8988T (cell line): ENCODE data around the gene HDHD5.

Source experiments
- DNase-seq: peaks from one replicate; pipeline ENCODE4 v3.0.0; 2011

The HDHD5 gene

DNA sequence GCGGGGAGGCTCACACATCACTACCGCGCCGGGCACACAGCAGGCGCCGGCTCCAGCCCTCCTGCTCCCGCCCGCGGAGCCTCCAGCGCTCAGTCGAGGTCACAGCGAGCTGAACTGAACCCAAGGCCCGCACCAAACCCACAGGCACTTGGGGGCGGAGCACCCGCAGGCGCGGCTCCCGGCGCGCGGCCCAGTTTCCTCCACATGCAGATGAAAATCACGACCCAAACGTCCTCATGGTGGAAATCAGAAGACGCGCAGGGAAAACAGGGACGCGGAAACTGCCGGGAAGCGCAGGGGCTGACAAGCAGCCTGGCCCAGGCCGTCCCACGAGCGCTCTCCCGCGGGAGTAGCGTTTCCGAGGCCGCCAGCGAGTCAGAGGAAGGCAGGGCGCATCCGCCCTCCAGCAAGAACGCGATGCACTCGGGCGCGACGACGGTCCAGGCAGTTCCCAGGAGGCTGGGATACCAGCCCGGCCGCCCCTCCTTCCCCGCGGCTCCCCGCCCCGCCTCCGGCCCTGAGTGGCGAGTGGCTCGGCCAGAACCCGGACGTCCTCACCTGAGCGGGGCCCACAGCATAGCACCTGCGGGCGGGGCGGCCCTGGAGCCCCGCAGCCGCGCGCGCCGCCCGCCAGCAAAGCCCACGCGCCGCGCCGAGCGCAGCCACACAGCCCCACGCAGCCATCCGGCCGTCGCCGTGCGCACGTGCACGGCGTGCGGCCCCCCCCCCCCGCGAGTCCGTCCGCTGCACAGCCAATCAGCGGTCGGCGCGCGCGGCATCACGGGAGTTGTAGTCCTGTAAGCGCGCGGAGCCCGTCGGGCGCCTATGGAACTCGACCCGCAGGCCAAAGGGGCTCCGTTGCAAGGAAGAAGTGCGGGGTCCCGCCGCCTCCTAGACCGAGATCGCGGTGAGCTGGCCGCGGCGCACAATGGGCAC is at the start of gene HDHD5:
TSS of gene HDHD5 (minus strand) at position 710 of the 936 bp plus-strand sequence. CDS start at position 684, 26 bp downstream.
- peak; percentile 73 for DNase-seq

DNA sequence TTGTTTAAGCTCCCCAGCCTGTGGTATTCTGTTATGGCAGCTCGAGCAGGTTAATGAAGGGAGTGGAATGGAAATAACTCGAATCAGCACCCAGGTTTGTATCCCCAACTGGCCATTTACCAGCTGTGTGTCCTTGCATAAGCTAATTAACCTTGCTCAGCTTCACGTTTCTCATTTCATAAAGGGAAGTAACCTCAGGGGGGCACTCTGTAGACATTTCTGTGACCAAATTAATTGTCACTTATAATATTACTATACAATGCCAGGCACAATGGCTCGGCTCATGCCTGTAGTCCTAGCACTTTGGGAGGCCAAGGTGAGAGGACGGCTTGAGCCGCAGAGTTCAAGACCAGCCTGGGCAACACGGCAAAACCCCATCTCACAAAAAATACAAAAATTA is 46.4 kb upstream of the HDHD5 start:
- DNase-seq: no peak

DNA sequence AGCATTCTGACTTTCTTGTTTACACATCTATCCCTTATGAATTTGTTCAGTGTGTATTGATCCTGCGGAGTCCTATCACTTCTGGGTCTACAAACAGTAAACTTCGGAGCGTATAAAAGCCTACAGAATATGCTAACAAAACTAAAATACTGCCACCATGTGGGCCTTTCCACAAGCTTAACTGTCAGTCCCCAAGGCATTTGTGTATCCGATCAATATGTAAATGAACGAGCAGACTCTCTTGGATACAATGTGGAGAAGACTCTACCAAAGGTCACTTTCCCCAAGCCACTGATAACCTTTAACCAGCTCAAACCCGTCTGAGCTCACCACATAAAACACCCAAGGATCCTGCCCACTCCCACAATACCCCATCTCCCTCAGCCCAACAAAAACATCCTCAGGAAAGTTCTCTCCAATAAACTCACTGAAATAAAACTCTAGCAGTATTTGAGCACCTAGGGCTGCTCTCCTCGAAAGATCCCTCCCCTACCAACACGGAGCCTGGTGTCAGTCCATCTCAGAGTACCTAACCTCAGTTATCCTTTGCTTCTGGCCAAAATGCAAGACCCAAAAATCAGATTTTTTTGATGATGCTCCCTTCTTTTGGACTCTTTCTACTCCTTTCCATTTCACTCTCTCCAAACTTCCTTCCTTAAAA is 42.3 kb upstream of the HDHD5 start:
- DNase-seq: no peak

DNA sequence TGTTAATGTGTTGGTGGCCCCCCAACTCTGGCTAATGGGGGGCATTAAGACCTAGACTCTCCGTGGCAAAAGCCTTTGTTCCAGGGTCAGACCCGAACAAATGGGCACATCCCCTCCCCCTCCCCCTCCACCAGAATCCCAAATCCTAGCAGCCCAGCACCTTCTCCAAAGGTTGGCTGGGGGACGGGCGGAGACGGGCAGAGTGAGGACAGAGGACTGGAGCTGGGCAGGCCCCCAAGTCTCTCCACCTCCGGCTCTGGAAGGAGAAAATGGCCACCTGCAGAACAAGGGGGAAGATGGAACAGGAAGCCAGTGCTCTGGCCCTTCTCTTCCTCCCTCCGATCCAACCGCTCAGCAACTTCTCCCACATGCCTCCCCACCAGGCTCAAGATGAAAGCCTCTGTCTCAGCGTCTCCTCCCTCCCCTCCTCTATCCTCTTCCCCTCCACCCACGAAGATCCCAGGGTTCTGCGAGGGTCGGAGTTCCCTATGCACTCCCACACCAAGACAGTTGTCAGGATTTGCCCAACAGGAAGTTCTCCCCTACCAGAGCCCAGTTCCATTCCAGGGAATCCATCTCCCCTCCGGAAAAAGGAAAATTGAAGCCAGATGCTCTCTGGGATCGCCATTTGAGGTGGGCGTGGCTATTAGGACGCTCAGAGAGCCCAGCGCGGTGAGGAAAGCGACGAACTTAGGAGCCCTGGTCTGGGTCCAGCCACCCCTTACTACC is 40.1 kb upstream of the HDHD5 start:
- no peak for DNase-seq

DNA sequence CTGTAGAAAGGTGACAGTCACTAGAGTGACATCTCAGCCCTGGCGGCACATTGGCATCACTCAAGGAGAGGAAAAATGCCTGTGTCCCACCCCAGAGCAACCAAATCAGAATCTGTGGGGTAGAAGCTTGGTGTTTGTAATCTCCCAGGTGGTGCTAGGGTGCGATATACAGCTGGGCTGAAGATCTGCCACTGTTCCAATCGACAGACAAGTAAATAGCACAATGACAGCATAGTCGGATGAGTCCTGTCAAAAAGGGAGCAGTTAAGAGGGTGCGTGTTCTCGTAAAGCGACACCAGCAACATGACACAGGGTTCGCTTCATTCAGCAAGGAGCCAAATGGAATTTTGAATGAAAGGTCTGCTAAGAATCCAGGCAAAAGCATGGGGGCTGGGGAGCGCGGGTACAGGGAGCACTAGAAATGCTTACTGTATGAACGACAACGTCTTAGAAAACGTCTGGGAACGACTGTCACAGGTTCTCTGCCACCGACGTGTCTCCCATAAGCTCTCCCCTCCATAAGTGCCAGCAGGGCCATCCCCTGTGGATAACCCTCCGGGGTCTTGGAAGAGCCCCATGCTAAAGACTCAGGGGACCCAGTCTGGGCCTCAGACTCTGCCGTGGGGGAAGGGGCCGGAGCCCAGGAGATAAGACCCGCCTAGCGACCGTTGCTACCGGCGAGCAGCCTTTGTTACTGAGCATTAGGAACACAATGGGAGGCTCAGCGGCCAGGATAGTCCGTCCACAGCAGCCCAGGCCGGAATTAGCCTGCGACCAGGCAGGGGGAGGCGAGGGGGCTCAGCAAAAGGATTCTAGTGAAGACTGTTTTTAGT is 39.3 kb upstream of the HDHD5 start:
- no peak for DNase-seq

DNA sequence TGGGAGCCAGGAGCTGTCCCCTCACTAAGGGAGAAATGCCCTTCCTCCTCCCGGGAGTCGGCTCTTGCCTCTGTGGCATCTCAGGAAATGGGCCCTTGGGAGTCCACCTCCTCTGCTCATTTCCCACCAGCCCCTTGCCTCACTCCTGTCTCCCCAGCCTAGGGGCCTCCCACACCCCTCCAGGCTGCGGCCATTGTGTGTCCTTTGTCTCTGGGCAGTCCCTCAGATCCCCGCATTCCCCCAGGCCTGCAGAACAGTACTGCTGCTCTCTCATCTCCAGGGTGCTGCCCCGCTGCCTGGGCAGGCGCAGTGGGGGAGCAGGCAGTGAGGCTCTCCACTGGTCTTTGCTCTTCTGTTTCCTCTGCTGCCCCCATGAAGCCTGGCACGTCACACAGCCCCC is 35.1 kb upstream of the HDHD5 start:
- no peak for DNase-seq

DNA sequence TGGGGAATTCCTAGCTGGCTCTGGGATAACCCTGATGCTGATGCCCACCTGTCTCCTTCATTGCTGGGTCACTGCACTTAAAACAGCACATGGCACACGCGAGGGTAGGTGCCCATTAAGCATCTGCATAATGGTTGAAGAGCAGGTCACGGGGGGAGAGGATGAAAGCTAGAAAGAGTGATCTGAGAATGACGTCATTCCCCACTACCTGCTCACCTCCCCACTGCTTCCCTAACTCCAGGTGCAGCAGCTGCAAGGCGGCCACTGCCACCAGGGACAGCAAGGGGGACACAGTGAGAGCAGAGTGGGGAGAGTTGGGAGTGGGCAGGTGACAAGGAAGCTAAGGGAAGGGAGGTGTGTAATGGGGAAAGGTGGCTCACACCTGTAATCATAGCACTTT is 33.1 kb upstream of the HDHD5 start:
- no peak for DNase-seq

DNA sequence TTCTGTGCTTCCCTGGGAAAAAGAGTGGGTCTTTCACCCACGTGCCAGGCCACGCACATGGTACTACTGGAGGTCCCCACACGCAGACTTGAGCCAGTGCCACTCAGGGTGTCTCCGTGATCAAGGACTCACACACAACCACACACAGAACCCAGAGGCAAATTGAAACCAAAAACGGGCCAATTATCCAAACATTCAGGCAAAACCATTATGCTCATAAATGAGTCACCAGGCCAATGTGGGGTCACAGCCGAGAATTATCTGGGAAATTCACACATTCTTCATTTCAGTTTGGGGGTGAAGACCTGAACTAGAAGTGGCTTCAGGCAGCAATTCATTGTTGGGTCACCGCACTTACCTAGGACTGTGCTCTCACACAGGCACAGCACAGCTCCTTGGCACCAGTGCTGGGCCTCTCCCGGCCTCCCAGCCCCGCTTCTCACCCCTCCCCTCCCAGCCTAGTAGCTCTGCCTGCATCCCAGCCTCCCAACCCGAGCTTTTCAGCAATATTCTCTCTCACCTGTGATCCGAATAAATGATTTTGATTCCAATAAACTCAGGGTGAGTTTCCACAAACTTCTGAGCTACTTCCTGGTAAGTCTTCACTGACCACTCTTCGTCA is 32.2 kb upstream of the HDHD5 start:
- DNase-seq: no peak

DNA sequence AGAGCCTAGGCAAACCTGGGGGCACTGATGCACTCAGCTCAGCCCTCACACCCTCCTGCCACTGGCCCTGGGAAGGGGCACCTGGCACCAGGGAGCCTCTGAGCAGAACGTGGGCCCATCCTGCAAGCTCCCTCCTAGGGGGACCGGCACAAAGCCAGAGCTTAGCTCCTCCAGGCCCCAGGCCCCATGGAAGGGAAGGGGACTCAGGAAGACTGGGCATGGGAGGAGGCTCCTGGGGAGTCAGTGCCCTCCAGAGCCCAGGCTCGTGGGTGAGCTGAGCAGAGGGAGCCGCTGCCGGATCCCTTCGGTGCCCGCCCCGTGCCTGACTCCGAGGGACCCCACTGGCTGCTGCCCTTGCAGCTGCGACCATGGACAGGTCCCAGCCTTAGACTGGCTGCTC is 31.6 kb upstream of the HDHD5 start:
- DNase-seq: no peak

DNA sequence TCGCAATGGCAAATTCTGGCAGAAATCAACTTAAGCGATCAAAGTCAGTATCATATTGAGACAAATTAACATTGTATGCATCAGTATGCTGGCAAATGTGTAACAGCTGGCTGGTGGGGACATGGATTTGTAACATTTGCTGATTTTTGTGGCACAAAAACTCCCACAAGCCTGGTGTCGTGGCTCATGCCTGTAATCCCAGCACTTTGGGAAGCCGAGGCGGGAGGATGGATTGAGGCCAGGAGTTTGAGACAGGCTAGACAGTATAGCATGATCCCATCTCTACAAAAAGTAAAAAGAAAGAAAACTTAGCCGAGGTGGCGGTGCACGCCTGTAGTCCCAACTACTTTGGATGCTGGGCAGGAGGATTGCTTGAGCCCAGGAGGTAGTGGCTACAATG is 17.6 kb upstream of the HDHD5 start:
- DNase-seq: no peak

DNA sequence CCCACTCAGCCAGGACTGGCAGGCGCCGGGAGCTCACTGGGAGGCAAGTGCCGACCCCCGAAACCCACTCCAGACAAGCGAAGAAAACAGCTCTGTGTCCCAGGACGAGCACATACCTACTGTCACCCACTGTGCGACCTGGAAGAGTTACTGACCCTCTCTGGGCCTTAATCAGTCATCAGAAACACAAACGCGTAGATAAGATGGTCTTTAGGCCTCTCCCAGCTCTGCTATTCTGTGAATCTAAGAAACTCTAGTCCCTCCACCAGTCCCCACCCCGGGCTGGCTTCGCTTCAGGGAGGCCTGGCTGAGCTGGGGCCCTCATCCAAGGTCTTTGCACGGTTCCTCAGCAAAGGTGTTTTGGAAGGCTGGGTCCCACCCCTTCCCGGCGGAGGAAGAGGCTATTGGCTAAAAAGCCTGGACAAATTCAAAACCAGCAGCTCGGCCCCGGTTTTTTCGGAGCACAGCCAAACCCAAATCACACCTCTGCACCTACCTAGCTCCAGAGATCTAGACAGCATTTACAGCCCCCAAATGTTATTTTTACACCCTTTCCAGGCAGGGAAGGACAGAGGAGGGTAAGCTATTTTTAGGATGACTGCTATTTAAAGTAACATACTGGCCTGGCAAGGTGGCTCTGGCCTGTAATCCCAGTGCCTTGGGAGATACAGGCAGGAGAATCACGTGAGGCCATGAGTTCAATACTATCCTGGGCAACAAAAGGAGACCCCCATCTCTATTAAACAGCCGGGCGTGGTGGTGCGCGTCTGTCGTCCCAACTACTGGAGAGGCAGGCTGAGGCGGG is 13.2 kb upstream of the HDHD5 start:
- no peak for DNase-seq

DNA sequence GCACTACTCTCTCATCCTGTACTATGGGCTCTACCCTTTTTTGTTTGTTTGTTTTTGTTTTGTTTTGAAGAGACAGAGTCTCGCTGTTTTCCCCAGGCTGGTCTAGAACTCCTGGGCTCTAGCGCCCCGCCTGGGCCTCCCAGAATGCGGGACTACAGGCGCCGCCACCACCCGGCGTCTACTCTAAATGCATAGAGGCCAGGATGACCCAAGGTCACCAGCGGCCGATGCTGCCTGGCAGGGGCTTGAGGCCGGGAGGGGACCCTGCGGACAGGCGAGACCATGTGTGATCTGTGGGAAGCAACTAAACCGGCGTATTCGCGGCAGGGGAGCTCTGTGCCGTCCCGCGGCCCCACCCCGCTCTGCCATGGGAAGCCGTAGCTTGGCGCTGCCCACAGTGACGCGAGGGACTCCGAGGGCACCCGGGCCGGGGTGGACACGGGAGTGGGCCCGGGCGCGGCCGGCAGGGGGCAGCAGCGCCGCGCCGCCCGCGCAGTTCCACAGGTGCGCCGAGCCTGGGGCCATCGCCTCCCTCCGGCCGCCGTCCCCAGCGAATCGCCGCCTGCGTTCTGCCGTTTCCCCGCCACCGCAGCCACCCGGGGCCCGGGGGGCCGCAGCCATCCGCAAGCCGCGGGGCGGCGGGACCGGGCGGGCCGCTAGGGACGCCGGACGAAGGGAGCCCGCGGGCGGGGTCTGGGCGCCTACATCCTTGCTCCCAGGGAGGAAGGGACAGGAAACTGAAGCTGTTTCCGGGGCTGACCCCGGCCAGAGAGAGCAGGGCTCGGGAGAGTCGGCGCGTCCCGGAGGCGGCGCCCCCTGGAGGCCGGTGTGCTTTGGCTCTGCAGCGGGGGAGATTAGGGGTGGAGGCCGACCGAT is 12.3 kb upstream of the HDHD5 start:
- peak; percentile 81 for DNase-seq

DNA sequence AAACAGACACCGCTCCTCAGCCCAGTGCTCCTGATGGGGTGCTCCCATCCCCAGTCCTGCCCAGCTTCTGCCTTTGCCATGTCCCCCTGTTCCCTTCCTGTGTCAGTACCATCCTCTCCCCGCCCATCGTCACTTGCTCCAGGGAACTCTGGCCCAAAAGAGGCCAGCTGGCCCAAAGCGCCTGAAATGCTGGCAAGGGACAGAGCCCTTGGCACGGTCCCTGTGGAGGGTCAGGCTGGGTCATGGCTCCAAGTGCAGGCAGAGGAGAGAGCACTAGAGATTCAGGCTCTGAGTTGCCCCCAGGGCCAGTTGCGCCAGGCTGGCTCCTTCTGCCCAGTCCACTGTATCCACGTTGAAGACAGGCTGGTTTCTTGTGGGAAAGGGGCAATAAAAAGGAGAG is 8.4 kb upstream of the HDHD5 start:
- DNase-seq: no peak

DNA sequence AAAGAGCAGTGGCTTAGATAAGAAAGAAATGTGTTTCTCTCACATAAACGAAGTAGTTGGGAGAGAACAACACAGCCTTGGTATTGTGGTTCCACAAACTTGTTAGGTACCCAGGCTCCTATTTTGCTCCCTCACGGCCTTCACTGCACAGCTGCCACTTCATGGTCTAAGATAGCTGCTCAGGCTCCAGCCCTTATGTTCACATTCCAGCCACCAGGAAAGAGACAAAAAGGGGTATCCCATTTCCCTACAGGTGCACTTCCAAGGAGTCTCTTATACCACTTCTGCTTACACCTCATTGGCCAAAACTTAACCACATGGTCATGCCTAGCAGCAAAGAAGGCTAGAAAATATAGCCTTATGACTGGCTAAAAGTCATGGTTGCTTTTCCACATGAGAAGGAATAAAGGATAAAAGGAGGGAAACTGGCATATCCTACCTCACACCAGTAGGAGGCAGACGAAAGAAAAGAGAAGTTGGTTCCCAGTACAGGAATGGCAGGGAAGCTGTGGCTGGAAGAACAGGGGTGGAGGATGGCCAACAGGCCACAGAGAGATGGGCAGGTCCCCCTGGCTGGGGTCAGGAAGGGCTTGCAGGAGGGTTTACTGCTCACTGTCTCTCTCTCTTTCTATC is 5.4 kb upstream of the HDHD5 start:
- DNase-seq: no peak

DNA sequence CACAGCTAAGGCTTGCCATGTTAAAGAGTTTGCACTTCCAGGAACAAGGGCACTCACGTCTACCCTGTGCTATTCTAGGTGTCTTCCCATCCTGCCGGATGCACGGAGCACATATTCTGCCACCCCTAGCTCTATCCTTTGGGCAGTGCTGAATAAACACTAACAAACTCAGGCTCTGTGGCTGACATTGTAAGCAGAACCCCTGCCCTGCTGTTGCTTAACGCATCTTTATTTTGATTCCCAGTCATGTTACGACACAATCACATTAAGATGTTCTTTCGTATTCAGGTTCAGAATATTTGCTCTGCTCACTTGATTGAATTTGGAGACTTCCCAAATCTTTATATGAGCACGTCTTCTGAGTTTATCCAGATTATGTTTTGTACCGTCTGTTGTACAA is 3.7 kb upstream of the HDHD5 start:
- no peak for DNase-seq

DNA sequence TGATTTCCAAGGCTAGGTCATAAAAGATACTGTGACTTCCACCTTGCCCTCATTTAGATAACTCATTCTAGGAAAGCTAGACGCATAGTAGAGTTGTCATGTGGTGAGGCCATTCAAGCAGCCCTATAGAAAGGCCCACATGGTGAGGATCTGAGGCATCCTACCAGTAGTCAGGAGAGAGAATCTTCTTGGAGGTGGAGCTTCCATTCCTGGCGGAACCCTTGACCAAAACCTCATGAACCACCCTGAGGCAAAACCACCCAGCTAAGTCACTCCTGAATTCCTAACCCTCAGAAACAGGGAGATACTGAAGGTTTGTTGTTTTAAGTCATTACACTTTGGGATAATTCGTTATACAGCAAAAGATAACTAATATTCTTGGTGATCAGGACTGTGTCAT is 2.9 kb upstream of the HDHD5 start:
- no peak for DNase-seq

DNA sequence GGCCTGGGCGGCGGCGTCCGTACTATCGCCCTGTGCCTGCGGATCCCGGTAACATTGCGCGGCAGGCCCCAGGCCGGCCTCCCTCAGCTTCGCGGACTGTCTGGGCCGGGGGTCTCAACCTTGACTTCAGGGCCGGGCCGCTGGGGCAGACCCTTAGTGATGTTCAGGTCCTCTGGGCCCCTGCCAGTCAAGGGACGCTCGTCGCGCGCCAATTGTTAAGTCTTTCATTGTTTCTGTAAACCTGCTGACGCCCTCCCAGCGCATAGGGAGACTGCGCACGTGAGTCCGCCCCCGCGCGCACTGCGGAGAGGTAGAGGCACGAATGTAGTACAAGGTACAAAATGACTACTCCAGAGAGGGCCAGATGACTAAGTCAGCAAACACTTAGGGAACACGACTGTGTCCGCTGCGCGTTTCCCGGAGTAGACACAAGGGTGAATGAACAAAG is 451 bp upstream of the HDHD5 start:
- no peak for DNase-seq

DNA sequence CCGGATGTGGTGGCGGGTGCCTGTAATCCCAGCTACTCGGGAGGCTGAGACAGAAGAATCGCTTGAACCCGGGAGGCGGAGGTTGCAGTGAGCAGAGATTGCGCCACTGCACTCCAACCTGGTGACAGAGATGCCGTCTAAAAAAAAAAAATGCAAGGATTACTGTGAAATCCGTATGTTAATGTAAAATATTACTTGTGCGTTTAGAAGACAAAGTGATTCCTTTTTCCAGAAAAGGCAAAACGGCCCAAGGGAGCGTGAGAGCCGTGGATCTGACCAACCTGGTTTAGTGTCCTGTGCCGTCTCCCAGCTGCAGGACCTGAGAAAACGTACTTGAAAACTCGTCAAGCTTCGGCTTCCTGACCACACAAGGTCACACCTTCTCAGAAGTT is 905 bp downstream of the HDHD5 start:
- no peak for DNase-seq

DNA sequence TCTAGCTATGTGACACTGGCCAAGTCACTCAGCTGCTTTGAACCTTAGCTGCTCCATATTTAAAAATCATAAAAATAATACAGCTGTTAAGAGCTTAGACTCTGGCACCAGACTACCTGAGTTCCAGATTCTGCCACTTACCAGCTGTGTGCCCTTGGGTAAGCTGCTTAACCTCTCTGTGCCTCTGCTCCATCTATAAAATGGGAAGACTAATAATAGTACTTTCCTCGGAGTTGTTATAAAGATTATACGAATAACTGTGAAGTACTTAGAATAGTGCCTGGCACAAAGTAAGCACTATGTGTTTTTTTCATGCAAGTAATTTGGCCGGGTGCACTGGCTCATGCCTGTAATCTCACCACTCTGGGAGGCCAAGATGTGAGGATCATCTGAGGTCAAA is 1.4 kb downstream of the HDHD5 start:
- DNase-seq: no peak

DNA sequence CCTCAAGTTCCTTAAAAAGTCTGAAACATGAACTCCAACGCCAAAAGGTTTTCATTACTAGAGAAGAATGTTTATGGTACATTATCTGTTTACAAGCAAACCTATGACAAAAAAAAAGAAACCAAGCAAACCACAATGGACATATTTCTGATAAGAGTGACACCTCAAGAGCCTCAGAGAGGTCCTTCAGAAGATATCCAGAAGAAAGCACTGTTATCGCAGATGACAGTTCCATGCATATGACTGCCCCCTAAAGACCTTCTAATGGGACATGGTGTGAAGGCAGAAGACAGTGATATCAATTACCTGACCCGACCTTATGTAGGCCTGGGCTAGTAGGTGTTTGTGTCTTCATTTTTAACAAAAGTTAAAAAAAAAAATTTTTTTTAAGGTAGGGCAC is 3.1 kb downstream of the HDHD5 start:
- no peak for DNase-seq
